GM18526 (cell line): Measurements from ENCODE around the gene NFAT5.

Source experiments
- POLR2A ChIP-seq: IDR thresholded peaks from 3 replicates; pipeline ENCODE4 v1.6.1; 2011; ENCODE audit not compliant: insufficient read length; ENCODE audit errors: extremely low read depth

Gene NFAT5

GRCh38 chr16:69581297-69581696, 15.5 kb downstream of the NFAT5 start:
- TF ChIP-seq POLR2A = no peak

- TF ChIP-seq POLR2A = no peak
Observed at GRCh38 chr16:69589434-69590269, 23.9 kb downstream of the NFAT5 start.

GRCh38 chr16:69590590-69590989, 24.8 kb downstream of the NFAT5 start:
- no peak for TF ChIP-seq POLR2A

GRCh38 chr16:69593751-69594255, 28.0 kb downstream of the NFAT5 start:
- TF ChIP-seq POLR2A = no peak

GRCh38 chr16:69595127-69596036, 29.6 kb downstream of the NFAT5 start:
- no peak for TF ChIP-seq POLR2A

GRCh38 chr16:69596801-69597200, 31.0 kb downstream of the NFAT5 start:
- no peak for TF ChIP-seq POLR2A

- TF ChIP-seq POLR2A = no peak
Observed at GRCh38 chr16:69598045-69598444, 32.3 kb downstream of the NFAT5 start.

GRCh38 chr16:69599731-69600130, 34.0 kb downstream of the NFAT5 start:
- no peak for TF ChIP-seq POLR2A

GRCh38 chr16:69600202-69600601, 34.4 kb downstream of the NFAT5 start:
- no peak for TF ChIP-seq POLR2A

- no peak for TF ChIP-seq POLR2A
Observed at GRCh38 chr16:69601250-69601649, 35.5 kb downstream of the NFAT5 start.

- no peak for TF ChIP-seq POLR2A
Observed at GRCh38 chr16:69606985-69607384, 41.2 kb downstream of the NFAT5 start.

- TF ChIP-seq POLR2A = no peak
Observed at GRCh38 chr16:69607674-69608073, 41.9 kb downstream of the NFAT5 start.

- TF ChIP-seq POLR2A = no peak
Observed at GRCh38 chr16:69610356-69610755, 44.6 kb downstream of the NFAT5 start.

GRCh38 chr16:69611103-69611640, 45.4 kb downstream of the NFAT5 start:
- no peak for TF ChIP-seq POLR2A

- TF ChIP-seq POLR2A = no peak
Observed at GRCh38 chr16:69613378-69614154, 47.8 kb downstream of the NFAT5 start.
